GM12892 (cell line): ENCODE data around the gene NRXN3.

Experiments
- POLR2A ChIP-seq: IDR thresholded peaks from 2 replicates; pipeline ENCODE4 v1.6.1; 2011; ENCODE audit warnings: low read depth, low read length, control low read depth
- TAF1 ChIP-seq: IDR thresholded peaks from 2 replicates; pipeline ENCODE4 v1.6.1; 2011; ENCODE audit warnings: low read depth, mild to moderate bottlenecking, control low read depth, low read length, borderline replicate concordance

DNA sequence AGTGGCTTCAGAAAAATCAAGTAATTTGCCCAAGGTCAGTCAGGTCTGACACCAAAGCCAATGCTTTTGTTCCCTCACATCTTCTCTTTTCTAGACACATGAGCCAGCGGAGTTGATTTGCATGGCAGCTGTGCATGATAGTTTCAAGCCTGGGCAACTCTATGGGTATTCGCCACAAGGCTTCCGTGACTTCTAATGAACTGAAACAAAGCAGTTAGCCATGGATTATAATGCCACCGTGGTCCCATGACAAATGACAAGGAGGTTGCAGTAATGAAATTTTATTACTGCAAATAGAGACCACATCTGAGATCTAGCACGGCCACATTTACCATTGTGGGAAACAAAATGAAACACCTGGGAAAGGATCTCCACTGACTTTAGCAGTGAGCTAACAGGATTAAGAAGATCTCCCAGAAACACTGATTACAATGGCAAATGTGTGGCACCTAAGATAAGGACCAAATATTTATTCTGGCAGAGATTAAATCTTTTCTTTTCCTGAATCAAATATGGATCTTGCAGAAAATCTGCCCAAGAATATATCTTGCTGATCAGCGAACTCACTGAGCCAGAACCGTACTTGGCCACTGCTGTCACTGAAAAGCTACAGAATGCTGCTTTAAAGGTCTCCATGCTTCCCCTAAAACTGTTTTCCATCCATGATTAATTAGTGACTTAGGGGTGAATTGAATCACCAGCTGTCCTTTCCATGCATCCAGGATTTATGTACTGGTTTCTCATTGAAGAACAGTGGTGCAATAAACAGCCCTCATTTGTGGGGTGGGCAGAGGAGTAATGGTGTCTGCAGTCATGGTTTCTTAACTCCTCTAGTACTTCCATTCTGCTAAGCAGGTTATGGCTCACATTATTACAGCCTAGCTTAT lies 1490.1 kb downstream of the NRXN3 start:
- no peak for TF ChIP-seq POLR2A
- no peak for TF ChIP-seq TAF1
